H54 (cell line): Measurements from ENCODE around the gene JOSD2.

Experiments
- DNase-seq: peaks from one replicate; pipeline ENCODE4 v3.0.0; 2011; ENCODE audit warnings: low spot score, mixed read lengths; ENCODE audit not compliant: insufficient read length
- FAIRE-seq: peaks from 3 replicates; lab custom pipeline; 2011; peaks lifted over from hg19 to GRCh38; lab: Jason Lieb, UNC
- POLR2A ChIP-seq: IDR thresholded peaks from 2 replicates; pipeline ENCODE4 v1.6.1; 2011; ENCODE audit warnings: low read depth, mild to moderate bottlenecking, low read length

The JOSD2 gene

DNA sequence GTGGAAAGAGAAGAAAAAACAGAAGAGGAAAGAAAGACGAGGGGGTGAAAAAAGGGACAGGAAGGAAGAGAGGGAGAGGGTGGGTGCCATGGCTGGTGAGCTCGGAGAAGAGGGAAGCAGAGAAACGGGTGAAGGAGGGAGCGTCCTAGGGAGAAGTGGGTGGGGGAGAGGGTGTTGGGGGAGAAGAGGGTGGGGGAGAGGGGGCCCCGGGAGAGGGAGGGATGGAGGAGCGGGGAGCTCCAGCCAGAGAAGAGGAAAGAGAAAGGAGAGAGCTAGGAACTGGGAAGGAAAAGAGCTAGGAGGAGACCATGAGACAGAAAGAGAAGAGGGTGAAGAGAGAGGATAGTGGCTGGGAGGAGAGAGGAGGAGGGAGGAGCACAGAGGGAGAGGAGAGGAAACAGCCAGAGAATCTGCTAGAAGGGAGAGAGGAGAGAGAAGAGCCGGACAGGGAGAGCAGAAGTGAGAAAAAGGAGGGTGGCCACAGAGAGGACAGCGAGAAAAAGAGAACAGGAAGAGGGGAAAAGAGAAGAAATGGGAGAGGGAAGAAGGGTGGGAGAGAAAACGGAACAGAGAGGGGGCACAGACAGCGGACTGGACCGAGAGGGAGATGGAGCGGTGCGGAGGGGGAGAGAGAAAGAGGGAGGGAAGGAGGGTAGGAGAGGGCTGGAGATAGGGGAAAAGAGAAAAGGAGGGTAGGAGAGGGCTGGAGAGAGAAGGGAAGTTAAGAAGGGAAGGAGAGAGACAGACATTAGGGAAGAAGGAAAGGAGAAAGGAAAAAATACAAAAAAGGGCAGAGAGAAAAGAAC lies 22.4 kb downstream of the JOSD2 start:
- no peak for FAIRE-seq
- no peak for DNase-seq
- TF ChIP-seq POLR2A, result no peak

DNA sequence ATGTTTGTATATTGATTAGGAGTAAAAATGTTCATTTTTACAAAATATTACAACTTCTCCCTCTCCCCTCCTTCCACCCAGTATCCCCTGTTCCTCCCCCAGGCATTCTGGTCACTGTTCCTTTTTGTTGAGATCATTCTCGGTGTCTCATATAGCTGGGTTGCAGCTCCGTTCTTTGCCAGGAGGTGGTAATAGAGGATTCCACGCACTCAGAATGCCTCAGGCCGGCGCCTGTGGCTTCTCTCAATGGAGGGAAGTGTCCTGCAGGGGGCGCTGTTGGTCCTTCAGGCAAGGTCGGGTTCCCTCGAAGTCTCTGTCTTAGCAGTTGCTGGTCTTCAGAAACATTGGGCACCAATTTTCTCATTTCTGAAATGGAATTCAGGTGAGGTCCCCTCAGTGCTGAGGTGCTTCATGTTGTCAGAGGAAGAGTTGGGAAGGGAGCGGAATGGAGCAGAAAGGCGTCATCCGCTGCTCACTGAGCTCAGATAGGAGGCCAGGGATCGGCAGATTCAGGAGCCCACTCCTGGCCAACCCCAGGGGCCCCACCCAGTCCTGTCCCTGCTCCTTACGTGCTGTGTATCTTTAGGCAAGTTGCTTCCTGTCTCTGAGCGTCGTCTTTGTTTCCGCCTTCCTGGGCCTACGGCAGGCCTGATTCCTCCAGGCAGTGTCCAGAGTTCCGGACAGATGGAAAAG lies 24.0 kb downstream of the JOSD2 start:
- no peak for TF ChIP-seq POLR2A
- FAIRE-seq (no peak), DNase-seq (peak; percentile 53)

DNA sequence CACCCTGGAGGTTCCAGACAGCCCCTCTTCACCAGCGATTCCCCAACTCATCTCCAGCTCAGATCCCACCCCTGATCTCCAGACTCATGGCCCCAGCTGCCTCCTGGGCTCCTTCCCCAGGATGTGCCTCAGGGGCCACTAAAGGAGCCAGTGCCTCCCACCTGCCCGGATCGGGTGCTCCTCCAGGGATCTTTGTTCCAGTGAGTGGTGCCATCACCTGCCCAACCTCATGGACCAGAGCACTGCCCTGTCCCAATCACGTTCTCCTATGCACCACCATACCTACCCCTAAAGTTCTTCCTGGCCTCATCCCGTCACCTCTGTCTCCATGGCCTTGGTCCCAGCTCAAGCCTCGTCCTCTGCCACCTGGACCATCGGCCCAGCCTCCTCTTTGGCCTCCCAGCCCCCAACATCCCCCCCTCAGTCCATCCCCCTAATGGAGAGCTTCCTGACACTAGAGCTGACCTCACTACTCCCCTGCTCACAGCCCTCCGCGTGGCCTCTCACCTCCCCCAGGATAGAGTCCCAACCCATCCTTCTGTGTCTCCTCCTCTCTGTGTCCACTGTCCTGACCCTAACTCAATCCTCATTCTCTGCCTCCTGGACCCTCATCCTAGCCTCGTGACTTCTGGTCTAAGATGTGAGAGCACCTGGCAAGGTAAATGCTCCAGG lies 25.6 kb downstream of the JOSD2 start:
- FAIRE-seq (no peak), DNase-seq (no peak)
- no peak for TF ChIP-seq POLR2A

DNA sequence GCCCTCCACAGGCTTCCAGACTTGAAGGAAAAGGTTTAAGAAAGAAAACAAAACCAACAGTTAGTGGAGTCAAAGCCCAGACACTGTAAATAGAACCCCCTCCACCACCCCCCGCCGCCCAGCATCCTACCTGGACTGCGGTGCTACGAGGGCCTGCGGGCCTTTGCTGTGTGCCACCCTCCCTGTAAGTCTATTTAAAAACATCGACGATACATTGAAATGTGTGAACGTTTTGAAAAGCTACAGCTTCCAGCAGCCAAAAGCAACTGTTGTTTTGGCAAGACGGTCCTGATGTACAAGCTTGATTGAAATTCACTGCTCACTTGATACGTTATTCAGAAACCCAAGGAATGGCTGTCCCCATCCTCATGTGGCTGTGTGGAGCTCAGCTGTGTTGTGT lies 28.1 kb downstream of the JOSD2 start:
- DNase-seq (no peak), FAIRE-seq (no peak)

DNA sequence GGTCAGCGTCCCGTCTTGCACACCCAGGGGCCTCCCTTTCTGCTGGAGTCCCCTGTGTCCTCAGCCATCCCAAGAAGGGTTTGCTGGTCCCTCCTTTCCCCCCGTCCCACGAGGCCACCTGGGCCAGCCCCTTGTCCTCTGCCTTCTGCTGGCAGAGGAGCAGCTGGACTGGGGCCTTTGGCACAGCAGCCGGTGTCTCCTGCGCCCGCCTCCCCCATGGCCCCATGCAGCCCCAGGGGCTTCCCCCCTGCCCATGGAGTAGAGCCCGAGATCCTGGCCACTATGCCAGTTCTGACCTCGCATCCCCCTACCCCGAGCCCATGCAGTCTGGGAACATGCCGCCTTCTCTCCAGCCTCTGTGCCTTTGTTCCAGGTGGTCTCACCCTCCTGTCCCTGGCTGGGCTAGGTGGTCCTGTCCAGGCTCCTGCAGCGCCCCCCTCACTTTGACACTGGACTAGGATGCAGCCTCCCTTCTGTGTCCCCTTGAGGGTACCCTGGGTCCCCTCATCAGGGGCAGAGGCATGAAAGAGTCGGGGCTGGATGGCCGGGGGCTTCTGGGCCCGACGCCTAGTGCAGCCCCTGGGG lies 28.6 kb downstream of the JOSD2 start:
- no peak for TF ChIP-seq POLR2A
- FAIRE-seq, result no peak
- DNase-seq, result no peak

More for the DNA sequence above, 28.1 kb downstream of the JOSD2 start:
- no peak for TF ChIP-seq POLR2A

DNA sequence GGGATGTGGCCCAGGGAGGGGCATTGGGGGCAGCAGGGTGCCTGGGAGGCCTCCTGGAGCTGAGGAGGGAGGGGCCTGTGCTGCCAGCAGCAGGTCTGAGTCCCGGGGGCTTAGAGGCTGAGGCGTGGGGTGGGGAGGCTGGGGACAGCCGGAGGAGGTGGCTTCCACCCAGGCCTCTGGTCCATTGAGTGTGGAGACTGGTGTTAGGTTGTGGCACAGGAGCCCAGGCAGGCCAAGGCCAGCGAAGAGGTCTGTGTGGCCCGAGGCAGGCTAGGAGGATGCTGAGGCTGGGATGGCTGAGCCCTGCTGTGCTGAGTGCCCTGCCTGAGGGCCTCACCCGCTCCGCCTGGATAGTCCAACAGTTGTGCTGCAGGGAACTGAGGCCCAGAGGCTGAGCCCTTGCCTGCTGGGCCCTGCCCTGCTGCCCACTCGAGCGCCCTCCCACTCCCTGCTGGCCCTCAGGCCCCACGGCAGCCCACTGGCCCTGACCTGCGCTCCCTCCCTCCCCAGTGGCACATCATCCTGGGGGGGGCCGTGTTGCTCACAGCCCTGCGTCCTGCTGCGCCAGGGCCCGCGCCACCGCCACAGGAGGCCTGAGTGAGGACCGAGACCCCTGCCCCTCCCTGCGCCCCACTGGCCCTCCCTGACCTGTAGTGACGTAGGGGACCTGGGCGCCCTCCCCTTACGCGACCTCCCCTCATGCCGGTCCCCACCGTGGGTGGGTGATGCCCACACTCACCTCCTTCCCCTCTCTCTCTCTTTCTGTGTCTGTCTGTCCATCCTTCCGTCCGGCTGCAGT lies 29.4 kb downstream of the JOSD2 start:
- no peak for TF ChIP-seq POLR2A
- FAIRE-seq, result no peak

DNA sequence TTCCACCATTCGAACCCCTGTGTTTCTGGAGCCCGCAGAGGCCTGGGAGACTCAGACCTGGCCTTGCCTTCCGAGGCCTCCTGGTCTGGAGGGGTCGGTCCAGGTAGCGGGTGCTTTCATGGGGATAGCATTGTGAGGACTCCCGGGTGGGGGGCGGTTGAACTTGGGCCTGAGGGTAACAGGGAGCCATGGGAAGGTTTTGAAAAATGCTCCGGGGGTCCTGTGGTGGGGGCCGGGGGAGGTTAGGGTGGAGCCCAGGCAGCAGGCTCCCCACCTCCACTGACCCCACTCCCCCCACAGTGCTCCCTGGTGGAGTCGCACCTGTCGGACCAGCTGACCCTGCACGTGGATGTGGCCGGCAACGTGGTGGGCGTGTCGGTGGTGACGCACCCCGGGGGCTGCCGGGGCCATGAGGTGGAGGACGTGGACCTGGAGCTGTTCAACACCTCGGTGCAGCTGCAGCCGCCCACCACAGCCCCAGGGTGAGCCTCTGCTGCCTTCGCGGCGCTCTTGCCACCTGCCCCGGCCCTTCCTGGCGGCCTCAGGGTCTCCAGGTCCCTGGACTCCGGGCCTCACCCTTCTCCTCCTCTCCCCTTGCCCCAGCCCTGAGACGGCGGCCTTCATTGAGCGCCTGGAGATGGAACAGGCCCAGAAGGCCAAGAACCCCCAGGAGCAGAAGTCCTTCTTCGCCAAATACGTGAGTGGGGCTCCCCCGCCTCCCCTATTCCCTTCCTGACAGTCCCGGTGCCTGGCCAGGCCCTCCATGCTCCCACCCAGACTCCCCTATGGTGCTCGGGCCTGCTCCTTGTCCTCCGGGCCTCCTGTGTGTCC lies 30.5 kb downstream of the JOSD2 start:
- no peak for DNase-seq
- no peak for TF ChIP-seq POLR2A
- FAIRE-seq, result no peak

More for the DNA sequence above, 29.4 kb downstream of the JOSD2 start:
- no peak for DNase-seq

DNA sequence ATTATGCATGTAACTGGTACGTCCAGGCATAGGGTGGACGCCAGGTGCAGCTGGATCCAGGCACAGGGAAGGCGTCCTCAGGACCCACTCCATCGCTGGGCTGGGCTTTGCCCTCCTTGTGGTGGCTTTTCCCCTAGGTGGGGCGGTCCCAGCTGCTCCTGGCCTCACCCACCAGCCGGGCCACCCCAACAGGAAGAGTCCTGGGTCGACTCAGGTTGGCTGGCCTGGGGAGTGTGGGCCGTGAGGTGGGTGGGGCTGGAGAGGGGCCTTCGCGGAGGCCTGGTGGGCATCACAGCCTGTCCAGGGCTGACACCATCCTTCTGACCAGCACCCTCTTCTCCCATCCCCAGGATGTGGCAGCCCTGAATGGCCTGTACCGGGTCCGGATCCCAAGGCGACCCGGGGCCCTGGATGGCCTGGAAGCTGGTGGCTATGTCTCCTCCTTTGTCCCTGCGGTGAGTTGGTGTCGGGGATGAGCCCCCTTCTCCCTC lies 31.2 kb downstream of the JOSD2 start:
- no peak for TF ChIP-seq POLR2A
- DNase-seq (no peak), FAIRE-seq (no peak)

DNA sequence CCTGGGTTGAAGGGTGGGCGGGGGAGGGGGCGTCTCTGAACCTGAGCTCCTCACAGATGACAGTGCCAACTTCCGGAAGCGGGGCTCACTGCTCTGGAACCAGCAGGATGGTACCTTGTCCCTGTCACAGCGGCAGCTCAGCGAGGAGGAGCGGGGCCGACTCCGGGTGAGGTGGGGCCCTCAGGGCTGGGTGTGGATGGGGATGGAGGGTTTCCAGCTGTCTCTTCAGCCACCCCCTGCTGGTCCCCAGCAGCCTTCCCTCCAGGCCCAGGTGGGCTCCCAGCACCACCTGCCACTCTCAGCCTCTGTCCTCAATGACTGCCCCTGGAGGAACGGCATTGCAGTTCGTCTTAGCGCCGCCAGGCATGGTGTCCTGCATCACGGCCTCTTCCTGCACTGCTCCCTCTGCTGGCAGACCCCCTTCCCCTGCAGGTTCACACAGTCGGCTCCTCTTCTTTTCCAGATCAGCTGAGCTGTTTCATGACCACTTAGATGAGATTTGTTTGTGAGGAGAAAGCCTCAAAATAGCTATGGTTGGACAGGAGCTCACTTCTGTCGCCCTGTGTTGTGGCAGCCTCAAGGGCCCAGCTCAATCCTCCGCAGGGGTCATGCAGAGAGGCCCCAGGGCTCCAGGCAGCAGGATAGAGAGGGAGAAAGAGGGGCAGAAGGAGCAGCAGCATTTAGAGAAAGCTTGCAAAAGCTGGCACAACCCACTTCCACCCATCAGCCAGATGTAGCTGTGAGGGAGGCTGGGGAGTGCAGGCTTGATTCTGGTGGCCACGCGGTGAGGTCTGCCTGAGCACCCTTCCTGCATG lies 31.9 kb downstream of the JOSD2 start:
- no peak for DNase-seq
- FAIRE-seq, result no peak

DNA sequence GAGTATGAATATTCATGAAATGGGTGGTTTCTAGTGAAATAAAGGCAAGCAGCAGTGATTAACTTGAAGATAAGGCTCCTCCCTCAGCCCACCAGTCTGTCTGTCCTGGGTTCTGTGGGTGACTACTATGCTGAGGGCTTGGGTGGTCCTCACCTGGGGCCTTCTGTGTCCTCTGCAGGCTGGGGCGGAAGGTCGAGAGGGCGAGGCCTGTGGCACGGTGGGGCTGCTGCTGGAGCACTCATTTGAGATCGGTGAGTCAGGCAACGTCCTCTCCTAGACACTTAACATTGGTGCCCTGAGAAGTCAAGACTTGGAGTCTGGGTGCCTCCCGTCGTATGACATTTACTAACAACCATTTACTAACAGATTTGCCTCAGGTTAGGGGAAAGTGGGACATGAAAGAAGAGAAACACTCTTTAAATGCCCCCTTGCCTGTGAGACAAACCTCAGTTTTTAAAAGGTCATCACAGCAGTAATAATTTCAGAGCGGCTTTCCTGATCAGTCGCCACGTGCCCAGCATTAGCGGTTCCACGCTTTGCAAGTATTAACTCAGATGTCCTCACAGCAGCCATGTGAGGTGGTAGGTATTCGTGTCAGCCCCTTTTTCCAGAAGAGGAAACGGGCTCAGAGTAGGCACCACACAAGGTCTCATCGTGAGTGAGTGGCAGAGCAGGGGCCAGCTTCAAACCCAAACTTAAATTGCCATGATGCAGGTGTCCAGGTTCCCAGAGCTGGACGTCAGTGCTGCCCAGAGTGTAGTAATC lies 33.1 kb downstream of the JOSD2 start:
- FAIRE-seq (no peak), DNase-seq (no peak)
- no peak for TF ChIP-seq POLR2A

More for the DNA sequence above, 31.9 kb downstream of the JOSD2 start:
- TF ChIP-seq POLR2A, result no peak

DNA sequence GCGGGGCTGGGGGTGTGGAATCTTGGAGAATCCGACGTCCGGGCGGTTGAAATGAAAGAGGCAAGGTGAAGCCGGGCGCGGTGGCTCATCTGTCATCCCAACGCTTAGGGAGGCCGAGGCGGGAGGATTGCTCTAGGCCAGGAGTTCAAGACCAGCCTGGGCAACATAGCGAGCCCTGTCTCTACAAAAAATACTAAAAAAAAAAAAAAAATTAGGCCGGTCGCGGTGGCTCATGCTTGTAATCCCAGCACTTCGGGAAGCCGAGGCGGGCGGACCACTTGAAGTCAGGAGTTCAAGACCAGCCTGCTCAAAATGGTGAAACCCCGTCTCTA lies 34.1 kb downstream of the JOSD2 start:
- TF ChIP-seq POLR2A, result no peak
- FAIRE-seq (no peak), DNase-seq (no peak)
